ENCODE data around the gene FCF1. TPM values are rescaled to one million over a fixed set of nuclear protein-coding genes. Genes with fewer than 3 reads are reported as not detected.
"Not testable (repeated sequence)": the region's sequence is repeated elsewhere in the genome, so short reads cannot be mapped to it uniquely, and the experiment has no call there.

Gene FCF1
- total and polyA plus RNA-seq, 2 donors from 2014 or later = 19.7 to 49.6 TPM

DNA sequence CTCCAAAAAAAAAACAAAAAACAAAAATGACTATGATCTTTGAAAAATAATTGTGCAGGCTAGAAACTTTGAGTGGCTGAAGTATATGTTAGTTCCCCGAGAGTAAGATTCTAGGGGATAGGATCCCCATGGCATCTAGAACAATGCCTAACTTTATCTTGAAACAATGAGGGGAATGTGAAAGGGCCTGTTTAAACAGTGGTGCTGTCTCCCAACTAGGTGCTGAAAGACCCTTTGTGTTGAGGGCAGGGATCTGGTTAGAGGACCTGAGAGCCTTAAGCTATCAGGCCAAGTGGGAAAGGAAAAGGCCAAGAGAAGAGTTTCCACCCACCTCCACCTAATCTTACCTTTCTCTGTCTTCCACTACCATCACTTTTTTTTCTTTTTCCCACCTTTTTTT, 43.4 kb downstream of the FCF1 start:
- no peak for DNase-seq
- Histone ChIP-seq H3K36me3 (ENCODE audit: control insufficient read depth in 2 of 3, insufficient read depth in 3 of 3, low read length in 3 of 3) (no peaks in the 10 kb centered on the region), H3K4me3 (ENCODE audit: low read length in 3 of 3) (no peak overlapping the region), H3K9me3 (ENCODE audit: control insufficient read depth in 2 of 3, insufficient read depth in 1 of 3, low read length in 3 of 3) (peaks cover 0 to 2% (median 0%) of the 10 kb centered on the region in 3 donors), H3K4me1 (ENCODE audit: control insufficient read depth in 2 of 3, insufficient read depth in 2 of 3, low read depth in 1 of 3, low read length in 3 of 3) (no peaks in the 10 kb centered on the region), H3K27me3 (ENCODE audit: control insufficient read depth, insufficient read depth, low read length) (no peaks in the 10 kb centered on the region), H3K9ac (ENCODE audit: low read length in 3 of 3) (no peak overlapping the region), H3K27ac (ENCODE audit: low read depth in 2 of 2, low read length in 2 of 2) (no peak overlapping the region)
- TF ChIP-seq CTCF (IDR thresholded peaks at IDR 0.05; ENCODE audit: borderline replicate concordance, extremely low read depth, insufficient read depth) = no peak
- FAIRE-seq = no peak
- intact Hi-C loops (cut with DNase I) = no loop called here

DNA sequence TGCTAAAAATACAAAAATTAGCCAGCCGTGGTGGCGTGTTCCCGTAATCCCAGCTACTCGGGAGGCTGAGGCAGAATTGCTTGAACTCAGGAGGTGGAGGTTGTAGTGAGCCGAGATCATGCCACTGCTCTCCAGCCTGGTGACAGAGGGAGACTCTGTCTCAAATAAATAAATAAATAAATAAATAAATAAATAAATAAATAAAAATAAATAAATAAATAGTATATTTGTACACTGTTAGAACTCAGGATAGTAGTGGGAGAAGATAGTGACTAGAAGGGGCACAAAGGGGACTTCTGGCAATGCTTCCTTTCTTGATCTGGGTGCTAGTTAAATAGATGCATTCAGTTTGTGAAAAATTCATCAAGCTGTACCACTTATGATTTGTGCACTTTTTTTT, 45.6 kb downstream of the FCF1 start:
- H3K4me1 ChIP-seq (ENCODE audit: control insufficient read depth in 2 of 3, insufficient read depth in 2 of 3, low read depth in 1 of 3, low read length in 3 of 3); H3K4me3 ChIP-seq (ENCODE audit: low read length in 3 of 3); intact Hi-C loops (cut with DNase I); H3K27ac ChIP-seq (ENCODE audit: low read depth in 2 of 2, low read length in 2 of 2); H3K36me3 ChIP-seq (ENCODE audit: control insufficient read depth in 2 of 3, insufficient read depth in 3 of 3, low read length in 3 of 3); FAIRE-seq; H3K9me3 ChIP-seq (ENCODE audit: control insufficient read depth in 2 of 3, insufficient read depth in 1 of 3, low read length in 3 of 3); DNase-seq; H3K9ac ChIP-seq (ENCODE audit: low read length in 3 of 3); H3K27me3 ChIP-seq (ENCODE audit: control insufficient read depth, insufficient read depth, low read length): not testable (repeated sequence)

- H3K9ac ChIP-seq (ENCODE audit: low read length in 3 of 3) = peak within 1 kb of the TSS; percentile 69 to 93 (median 76)
- peaks cover 0 to 10% (median 8%) of the 10 kb centered on the region in 3 donors for H3K4me1 ChIP-seq (ENCODE audit: control insufficient read depth in 2 of 3, insufficient read depth in 2 of 3, low read depth in 1 of 3, low read length in 3 of 3)
- FAIRE-seq (peak; percentile 91), DNase-seq (peak; percentile 94 to 99 (median 96))
- H3K27me3 ChIP-seq (ENCODE audit: control insufficient read depth, insufficient read depth, low read length) = no peaks in the 10 kb centered on the region
- intact Hi-C loops (cut with DNase I) = no loop called here
- peak; percentile 69 for TF ChIP-seq CTCF (IDR thresholded peaks at IDR 0.05; ENCODE audit: borderline replicate concordance, extremely low read depth, insufficient read depth)
- H3K36me3 ChIP-seq (ENCODE audit: control insufficient read depth in 2 of 3, insufficient read depth in 3 of 3, low read length in 3 of 3) = no peaks in the 10 kb centered on the region
- peak within 1 kb of the TSS; percentile 81 to 88 for H3K27ac ChIP-seq (ENCODE audit: low read depth in 2 of 2, low read length in 2 of 2)
- H3K4me3 ChIP-seq (ENCODE audit: low read length in 3 of 3) = peak within 1 kb of the TSS; percentile 78 to 84 (median 78)
- H3K9me3 ChIP-seq (ENCODE audit: control insufficient read depth in 2 of 3, insufficient read depth in 1 of 3, low read length in 3 of 3) = no peaks in the 10 kb centered on the region
These were observed 50.2 kb downstream of the FCF1 start, which contains the start of gene YLPM1 for GRCh38 chr14:74762917-74763802. Gene YLPM1 (plus strand): TSS chr14:74763316. CDS start chr14:74763490, 174 bp downstream.

DNA sequence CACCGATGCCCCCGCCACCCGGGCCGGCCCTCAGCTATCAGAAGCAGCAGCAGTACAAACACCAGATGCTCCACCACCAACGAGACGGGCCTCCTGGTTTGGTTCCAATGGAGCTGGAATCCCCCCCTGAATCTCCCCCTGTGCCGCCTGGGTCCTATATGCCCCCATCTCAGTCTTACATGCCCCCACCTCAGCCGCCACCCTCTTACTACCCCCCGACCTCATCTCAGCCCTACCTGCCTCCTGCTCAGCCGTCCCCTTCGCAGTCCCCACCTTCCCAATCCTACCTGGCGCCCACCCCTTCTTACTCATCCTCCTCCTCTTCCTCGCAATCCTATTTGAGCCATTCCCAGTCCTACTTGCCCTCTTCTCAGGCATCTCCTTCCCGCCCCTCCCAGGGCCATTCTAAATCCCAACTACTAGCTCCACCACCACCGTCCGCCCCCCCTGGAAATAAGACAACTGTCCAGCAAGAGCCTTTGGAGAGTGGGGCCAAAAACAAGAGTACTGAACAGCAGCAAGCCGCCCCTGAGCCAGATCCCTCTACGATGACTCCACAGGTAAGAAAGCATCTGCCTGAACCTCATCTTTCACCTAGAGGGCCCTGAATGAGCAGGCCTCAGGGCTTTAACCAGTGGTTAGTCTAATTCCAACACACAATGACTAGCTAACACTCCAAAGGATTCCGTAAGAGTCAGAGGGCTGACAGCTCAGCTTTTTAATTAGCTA, 51.0 kb downstream of the FCF1 start:
- Histone ChIP-seq H3K27me3 (ENCODE audit: control insufficient read depth, insufficient read depth, low read length) (no peaks in the 10 kb centered on the region), H3K27ac (ENCODE audit: low read depth in 2 of 2, low read length in 2 of 2) (peak overlapping the region in 1 of 2 donors; percentile 25), H3K9me3 (ENCODE audit: control insufficient read depth in 2 of 3, insufficient read depth in 1 of 3, low read length in 3 of 3) (no peaks in the 10 kb centered on the region), H3K4me3 (ENCODE audit: low read length in 3 of 3) (peak overlapping the region; percentile 68 to 78 (median 78)), H3K9ac (ENCODE audit: low read length in 3 of 3) (peak overlapping the region; percentile 69 to 93 (median 76)), H3K36me3 (ENCODE audit: control insufficient read depth in 2 of 3, insufficient read depth in 3 of 3, low read length in 3 of 3) (no peaks in the 10 kb centered on the region), H3K4me1 (ENCODE audit: control insufficient read depth in 2 of 3, insufficient read depth in 2 of 3, low read depth in 1 of 3, low read length in 3 of 3) (peaks cover 0 to 10% (median 8%) of the 10 kb centered on the region in 3 donors)
- TF ChIP-seq CTCF (IDR thresholded peaks at IDR 0.05; ENCODE audit: borderline replicate concordance, extremely low read depth, insufficient read depth) = no peak
- FAIRE-seq (no peak), DNase-seq (peak in 3 of 5 donors; percentile 11 to 32 (median 20))
- intact Hi-C loops (cut with DNase I) = no loop called here
